Hippocampal formation (tissue), 2 donors: ENCODE results near the gene ADGRB2.

Source experiments
- DNase-seq, 2 donors: peaks; one replicate each; lab custom pipeline; 2025; lab: John Stamatoyannopoulos, UW

ADGRB2 gene

GRCh38 chr1:31748365-31748764, 15.8 kb downstream of the ADGRB2 start:
- DNase-seq: no peak

GRCh38 chr1:31747304-31747703, 16.8 kb downstream of the ADGRB2 start:
- DNase-seq: no peak

GRCh38 chr1:31746687-31747086, 17.5 kb downstream of the ADGRB2 start:
- no peak for DNase-seq

- no peak for DNase-seq
Observed at GRCh38 chr1:31745946-31746670, 18.0 kb downstream of the ADGRB2 start.

GRCh38 chr1:31745096-31745945, 18.8 kb downstream of the ADGRB2 start:
- peak; percentile 41 to 52 for DNase-seq

- DNase-seq: no peak
Observed at GRCh38 chr1:31744165-31744888, 19.8 kb downstream of the ADGRB2 start.

GRCh38 chr1:31742462-31743212, 21.5 kb downstream of the ADGRB2 start:
- no peak for DNase-seq

- no peak for DNase-seq
Observed at GRCh38 chr1:31739346-31739745, 24.8 kb downstream of the ADGRB2 start.

- no peak for DNase-seq
Observed at GRCh38 chr1:31736675-31737074, 27.5 kb downstream of the ADGRB2 start.

GRCh38 chr1:31735571-31735970, 28.6 kb downstream of the ADGRB2 start:
- DNase-seq: no peak

- no peak for DNase-seq
Observed at GRCh38 chr1:31734582-31735107, 29.5 kb downstream of the ADGRB2 start.

- DNase-seq: no peak
Observed at GRCh38 chr1:31733389-31734219, 30.5 kb downstream of the ADGRB2 start.

GRCh38 chr1:31732751-31733289, 31.3 kb downstream of the ADGRB2 start:
- no peak for DNase-seq

GRCh38 chr1:31732343-31732742, 31.8 kb downstream of the ADGRB2 start:
- no peak for DNase-seq

- no peak for DNase-seq
Observed at GRCh38 chr1:31731049-31731565, 33.0 kb downstream of the ADGRB2 start.

- no peak for DNase-seq
Observed at GRCh38 chr1:31730336-31731048, 33.6 kb downstream of the ADGRB2 start.

- DNase-seq: no peak
Observed at GRCh38 chr1:31727849-31728248, 36.3 kb downstream of the ADGRB2 start.

GRCh38 chr1:31727195-31727594, 36.9 kb downstream of the ADGRB2 start:
- no peak for DNase-seq

GRCh38 chr1:31726715-31727114, 37.4 kb downstream of the ADGRB2 start:
- no peak for DNase-seq
